Panc1 (cell line): ENCODE results near the gene RILP. TPM values are rescaled to one million over a fixed set of nuclear protein-coding genes. Genes with fewer than 3 reads are reported as not detected.

Source experiments
- ATAC-seq: fragments of 200-7000 bp; cut with Tn5 transposase; 2 replicates; pipeline ENCODE4 v1.9.1; 2020; ENCODE audit warnings: mild to moderate bottlenecking, moderate library complexity
- BruUV-seq: library from RNA; stranded (reverse); fragments of 400-500 nt; replicated peaks from 2 replicates; lab custom pipeline; 2021; lab: Mats Ljungman, UMichigan
- CTCF ChIA-PET: fragments of 300-600 bp; sonication (Branson Sonifier 250); formaldehyde crosslinking; loops from one replicate; lab custom pipeline; 2022; ENCODE audit warnings: antibody characterized with exemption; lab: Charles Lee
- POLR2A ChIA-PET: fragments of 300-600 bp; sonication (Branson Sonifier 250); formaldehyde crosslinking; loops from one replicate; lab custom pipeline; 2022; ENCODE audit warnings: antibody characterized with exemption; lab: Charles Lee
- DNase-seq: peaks from one replicate; pipeline ENCODE4 v3.0.0-alpha.2; 2010; ENCODE audit warnings: low read depth, low spot score
- H3K27ac ChIP-seq: 2 replicates; pipeline ENCODE4 v1.5.1; 2011; ENCODE audit warnings: mild to moderate bottlenecking, low read length, inconsistent platforms
- H3K27me3 ChIP-seq: fragments of 200-500 bp; sonication (Bioruptor generic); 2 replicates; pipeline ENCODE4 v1.6.0; 2014; ENCODE audit warnings: low read length, inconsistent platforms; ENCODE audit not compliant: control insufficient read depth, insufficient read depth
- H3K36me3 ChIP-seq: fragments of 200-500 bp; sonication (Bioruptor generic); 2 replicates; pipeline ENCODE4 v1.5.1; 2014; ENCODE audit warnings: inconsistent platforms, mild to moderate bottlenecking, low read length, moderate library complexity; ENCODE audit not compliant: control insufficient read depth, insufficient read depth
- H3K4me1 ChIP-seq: 2 replicates; pipeline ENCODE4 v1.5.1; 2011; ENCODE audit warnings: inconsistent platforms, mild to moderate bottlenecking, low read length, moderate library complexity; ENCODE audit not compliant: control insufficient read depth, insufficient read depth
- H3K4me3 ChIP-seq, 2 experiments: 2 replicates each; pipeline ENCODE4 v1.5.1; 2011 to 2012; ENCODE audit warnings: low read depth in 2 of 2, low read length in 2 of 2, mild to moderate bottlenecking in 2 of 2, inconsistent platforms in 1 of 2, moderate library complexity in 1 of 2
- H3K9me3 ChIP-seq: fragments of 200-500 bp; sonication (Bioruptor generic); 2 replicates; pipeline ENCODE4 v1.5.1; 2014; ENCODE audit warnings: low read depth, mild to moderate bottlenecking, inconsistent platforms, low read length, moderate library complexity; ENCODE audit not compliant: control insufficient read depth, insufficient read depth
- POLR2AphosphoS5 ChIP-seq: IDR thresholded peaks from 2 replicates; pipeline ENCODE4 v1.6.1; 2012; ENCODE audit warnings: mild to moderate bottlenecking, low read depth, low read length, moderate library complexity
- SIN3A ChIP-seq: IDR thresholded peaks from 2 replicates; pipeline ENCODE4 v1.6.1; 2012; ENCODE audit warnings: low read depth, mild to moderate bottlenecking, low read length, moderate library complexity, borderline replicate concordance; ENCODE audit not compliant: insufficient read depth
- TCF7L2 ChIP-seq: IDR thresholded peaks from 2 replicates; pipeline ENCODE4 v1.6.1; 2011; ENCODE audit warnings: mild to moderate bottlenecking, low read depth, low read length, inconsistent platforms
- in situ Hi-C: cut with HindIII; loops from 2 replicates; pipeline ENCODE4 v1.10.0; 2016; ENCODE audit warnings: low sequenced_read_pairs, low pct_unique_long_range_greater_than_20kb
- intact Hi-C: fragments of 100-400 bp; cut with micrococcal nuclease; formaldehyde crosslinking; loops from one replicate; pipeline ENCODE4 v1.10.0; 2022; ENCODE audit not compliant: unreplicated experiment
- total RNA-seq: library from RNA; stranded (reverse); gene quantifications from one replicate; pipeline ENCODE4 v1.2.1, GENCODE V29; 2021; ENCODE audit not compliant: unreplicated experiment
- TF ChIP-seq, protein P1 (sequence below): fragments of 450-650 bp; IDR thresholded peaks from 2 replicates; pipeline ENCODE4 v1.5.1; 2017; ENCODE audit warnings: mild to moderate bottlenecking
- TF ChIP-seq, protein P2 (sequence below), 2 experiments: IDR thresholded peaks; 2 replicates each; pipeline ENCODE4 v1.6.1; 2011 to 2012; ENCODE audit warnings: low read depth in 2 of 2, control low read depth in 1 of 2, low read length in 1 of 2, mild to moderate bottlenecking in 1 of 2, moderate library complexity in 1 of 2; ENCODE audit not compliant: insufficient read depth in 1 of 2

The RILP gene
- total RNA-seq, 1 experiment from 2014 or later = 20.8 TPM

DNA sequence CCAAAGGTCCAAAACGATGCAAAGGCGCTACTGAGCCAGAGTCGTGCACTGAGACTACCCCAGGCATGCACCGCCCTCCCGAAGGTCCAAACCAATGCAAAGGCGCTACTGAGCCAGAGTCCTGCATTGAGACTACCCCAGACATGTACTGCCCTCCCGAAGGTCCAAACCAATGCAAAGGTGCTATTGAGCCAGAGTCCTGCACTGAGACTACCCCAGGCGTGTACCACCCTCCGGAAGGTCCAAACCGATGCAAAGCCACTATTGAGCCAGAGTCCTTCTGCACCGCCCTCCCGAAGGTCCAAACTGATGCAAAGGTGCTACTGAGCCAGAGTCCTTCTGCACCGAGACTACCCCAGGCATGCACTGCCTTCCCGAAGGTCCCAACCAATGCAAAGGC lies 48.1 kb downstream of the RILP start:
- Histone ChIP-seq H3K9me3 (no peaks in the 10 kb centered on the region), H3K27me3 (no peaks in the 10 kb centered on the region), H3K4me1 (no peaks in the 10 kb centered on the region), H3K36me3 (no peaks in the 10 kb centered on the region), H3K4me3 (no peak overlapping the region), H3K27ac (no peak overlapping the region)
- POLR2A ChIA-PET = no interaction called here
- TF ChIP-seq, protein P1, sequence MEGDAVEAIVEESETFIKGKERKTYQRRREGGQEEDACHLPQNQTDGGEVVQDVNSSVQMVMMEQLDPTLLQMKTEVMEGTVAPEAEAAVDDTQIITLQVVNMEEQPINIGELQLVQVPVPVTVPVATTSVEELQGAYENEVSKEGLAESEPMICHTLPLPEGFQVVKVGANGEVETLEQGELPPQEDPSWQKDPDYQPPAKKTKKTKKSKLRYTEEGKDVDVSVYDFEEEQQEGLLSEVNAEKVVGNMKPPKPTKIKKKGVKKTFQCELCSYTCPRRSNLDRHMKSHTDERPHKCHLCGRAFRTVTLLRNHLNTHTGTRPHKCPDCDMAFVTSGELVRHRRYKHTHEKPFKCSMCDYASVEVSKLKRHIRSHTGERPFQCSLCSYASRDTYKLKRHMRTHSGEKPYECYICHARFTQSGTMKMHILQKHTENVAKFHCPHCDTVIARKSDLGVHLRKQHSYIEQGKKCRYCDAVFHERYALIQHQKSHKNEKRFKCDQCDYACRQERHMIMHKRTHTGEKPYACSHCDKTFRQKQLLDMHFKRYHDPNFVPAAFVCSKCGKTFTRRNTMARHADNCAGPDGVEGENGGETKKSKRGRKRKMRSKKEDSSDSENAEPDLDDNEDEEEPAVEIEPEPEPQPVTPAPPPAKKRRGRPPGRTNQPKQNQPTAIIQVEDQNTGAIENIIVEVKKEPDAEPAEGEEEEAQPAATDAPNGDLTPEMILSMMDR = no peak
- TF ChIP-seq SIN3A (no peak), TCF7L2 (no peak), POLR2AphosphoS5 (no peak)
- TF ChIP-seq, protein P2, sequence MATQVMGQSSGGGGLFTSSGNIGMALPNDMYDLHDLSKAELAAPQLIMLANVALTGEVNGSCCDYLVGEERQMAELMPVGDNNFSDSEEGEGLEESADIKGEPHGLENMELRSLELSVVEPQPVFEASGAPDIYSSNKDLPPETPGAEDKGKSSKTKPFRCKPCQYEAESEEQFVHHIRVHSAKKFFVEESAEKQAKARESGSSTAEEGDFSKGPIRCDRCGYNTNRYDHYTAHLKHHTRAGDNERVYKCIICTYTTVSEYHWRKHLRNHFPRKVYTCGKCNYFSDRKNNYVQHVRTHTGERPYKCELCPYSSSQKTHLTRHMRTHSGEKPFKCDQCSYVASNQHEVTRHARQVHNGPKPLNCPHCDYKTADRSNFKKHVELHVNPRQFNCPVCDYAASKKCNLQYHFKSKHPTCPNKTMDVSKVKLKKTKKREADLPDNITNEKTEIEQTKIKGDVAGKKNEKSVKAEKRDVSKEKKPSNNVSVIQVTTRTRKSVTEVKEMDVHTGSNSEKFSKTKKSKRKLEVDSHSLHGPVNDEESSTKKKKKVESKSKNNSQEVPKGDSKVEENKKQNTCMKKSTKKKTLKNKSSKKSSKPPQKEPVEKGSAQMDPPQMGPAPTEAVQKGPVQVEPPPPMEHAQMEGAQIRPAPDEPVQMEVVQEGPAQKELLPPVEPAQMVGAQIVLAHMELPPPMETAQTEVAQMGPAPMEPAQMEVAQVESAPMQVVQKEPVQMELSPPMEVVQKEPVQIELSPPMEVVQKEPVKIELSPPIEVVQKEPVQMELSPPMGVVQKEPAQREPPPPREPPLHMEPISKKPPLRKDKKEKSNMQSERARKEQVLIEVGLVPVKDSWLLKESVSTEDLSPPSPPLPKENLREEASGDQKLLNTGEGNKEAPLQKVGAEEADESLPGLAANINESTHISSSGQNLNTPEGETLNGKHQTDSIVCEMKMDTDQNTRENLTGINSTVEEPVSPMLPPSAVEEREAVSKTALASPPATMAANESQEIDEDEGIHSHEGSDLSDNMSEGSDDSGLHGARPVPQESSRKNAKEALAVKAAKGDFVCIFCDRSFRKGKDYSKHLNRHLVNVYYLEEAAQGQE (IDR thresholded peaks at IDR 0.05; ENCODE audit: insufficient read depth in 1 of 2, low read depth in 2 of 2, low read length in 1 of 2) = no peak
- in situ Hi-C loops (no loop called here), intact Hi-C loops (no loop called here)
- DNase-seq (no peak), ATAC-seq (no peak)
- BruUV-seq = no TSS peak
- CTCF ChIA-PET = no interaction called here

DNA sequence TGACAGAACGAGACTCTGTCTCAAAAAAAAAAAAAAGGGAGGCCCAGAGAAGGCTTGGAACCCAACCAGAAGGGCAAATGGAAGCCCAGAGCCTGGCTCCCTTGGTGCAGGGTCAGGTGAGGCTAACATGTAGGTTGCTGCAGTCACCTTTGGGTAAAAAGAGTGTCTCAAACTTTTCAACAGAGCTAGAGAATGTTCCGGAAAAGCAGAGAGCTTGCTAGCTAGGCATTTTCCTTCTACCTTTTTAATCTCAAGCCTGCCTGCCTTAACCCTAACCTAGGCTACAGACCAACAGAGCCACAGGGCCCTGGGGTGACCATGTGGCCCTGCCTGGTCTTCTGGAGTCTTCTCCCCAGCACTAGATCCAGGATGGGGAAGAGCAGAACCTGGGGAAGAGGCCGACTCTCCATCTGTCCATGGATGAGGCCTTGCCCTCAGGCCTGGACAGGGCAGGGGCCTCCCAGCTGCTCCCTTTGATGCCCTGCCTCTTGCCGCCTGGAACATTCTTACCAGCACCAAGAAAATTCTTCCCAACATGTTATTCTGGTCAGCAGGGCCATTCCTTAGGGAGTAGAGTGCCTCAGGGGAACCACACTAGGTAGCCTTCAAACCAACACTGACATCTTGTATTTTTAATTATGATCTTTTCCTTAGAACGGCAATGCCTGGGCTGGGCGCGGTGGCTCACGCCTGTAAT lies 51.1 kb downstream of the RILP start:
- CTCF ChIA-PET = interaction anchor here (0.6 to 0.7 kb wide), 2 partner anchors 17 to 50 kb away, joined by 3 to 4 read pairs; no protein-coding TSS in a partner anchor
- DNase-seq = no peak
- in situ Hi-C loops = no loop called here

More for the DNA sequence above, 51.1 kb downstream of the RILP start:
- Histone ChIP-seq H3K9me3 (no peaks in the 10 kb centered on the region), H3K36me3 (no peaks in the 10 kb centered on the region), H3K27me3 (no peaks in the 10 kb centered on the region), H3K4me3 (no peak overlapping the region), H3K4me1 (no peaks in the 10 kb centered on the region), H3K27ac (no peak overlapping the region)
- TF ChIP-seq, protein P2 (IDR thresholded peaks at IDR 0.05; ENCODE audit: insufficient read depth in 1 of 2, low read depth in 2 of 2, low read length in 1 of 2) = no peak
- TF ChIP-seq POLR2AphosphoS5 (no peak), SIN3A (no peak), TCF7L2 (no peak)
- TF ChIP-seq, protein P1 = no peak
- intact Hi-C loops = no loop called here
- BruUV-seq = no TSS peak
- POLR2A ChIA-PET = no interaction called here
- ATAC-seq = no peak
